Measurements from ENCODE around the gene CCDC149.

DNA sequence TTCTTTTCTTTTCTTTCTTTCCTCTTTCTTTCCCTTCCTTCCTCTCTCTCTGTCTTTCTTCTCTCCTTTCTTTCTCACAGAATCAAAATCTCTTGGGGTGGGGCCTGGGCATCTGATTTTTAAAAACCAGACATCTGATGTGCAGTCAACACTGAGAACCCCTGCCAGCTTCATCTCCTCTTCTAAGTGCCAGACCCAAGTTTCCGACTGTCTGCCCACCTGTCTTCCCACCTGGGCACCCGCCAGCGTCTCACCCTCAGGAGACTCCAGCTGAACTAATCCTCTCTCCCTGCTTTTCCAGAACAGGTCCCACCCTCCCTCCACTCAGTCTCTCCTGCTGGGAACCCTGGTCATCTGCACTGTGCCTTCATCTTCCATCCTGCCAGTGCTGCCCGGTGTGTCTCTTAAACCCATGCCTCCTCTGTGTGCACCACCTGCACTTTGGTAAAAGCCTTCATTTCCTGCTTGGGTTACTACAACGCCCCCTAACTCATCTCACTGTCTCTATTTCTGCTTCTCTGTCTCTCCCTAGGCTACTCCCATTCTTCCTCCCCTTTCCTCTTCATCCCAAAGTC is 114.7 kb downstream of the CCDC149 start:
- TF ChIP-seq POLR2A (IDR thresholded peaks at IDR 0.05; ENCODE audit: low read length) (no peak), GATA1 (IDR thresholded peaks at IDR 0.05; ENCODE audit: low read depth, low read length) (no peak)
